GM18502 (cell line): ENCODE measurements around the gene RPS4Y2.

Experiments
- ATAC-seq: cut with Tn5 transposase; IDR thresholded peaks from one replicate; pipeline ENCODE4 v1.9.1; 2021; ENCODE audit warnings: mild to moderate bottlenecking; ENCODE audit not compliant: unreplicated experiment, poor library complexity

RPS4Y2 gene

DNA sequence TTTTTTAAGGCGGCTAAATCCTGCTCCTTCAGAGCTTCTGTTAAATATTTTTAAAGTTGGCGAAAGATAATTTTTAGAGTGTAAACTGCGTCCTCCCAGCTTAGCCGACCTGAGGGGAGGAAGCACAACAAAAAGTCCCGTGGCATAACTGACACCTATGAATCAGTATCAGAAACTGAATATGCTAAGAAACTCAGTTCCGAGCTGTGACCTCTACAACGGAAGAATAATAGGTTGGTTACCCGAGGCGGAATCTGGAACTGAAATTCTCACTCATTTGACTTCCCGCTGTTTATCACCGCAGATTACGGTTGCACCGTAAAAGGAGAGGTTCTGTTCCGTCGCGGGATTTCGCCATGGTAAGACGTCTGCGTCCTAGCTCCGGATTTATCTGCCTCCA, at the start of gene RPS4Y2:
Gene RPS4Y2 (plus strand): TSS at position 301 of the 400 bp plus-strand sequence. CDS start 56 bp downstream, at position 357.
- ATAC-seq, result no peak

GRCh38 chrY:20714391-20714790, 41.5 kb upstream of the RPS4Y2 start:
- no peak for ATAC-seq

DNA sequence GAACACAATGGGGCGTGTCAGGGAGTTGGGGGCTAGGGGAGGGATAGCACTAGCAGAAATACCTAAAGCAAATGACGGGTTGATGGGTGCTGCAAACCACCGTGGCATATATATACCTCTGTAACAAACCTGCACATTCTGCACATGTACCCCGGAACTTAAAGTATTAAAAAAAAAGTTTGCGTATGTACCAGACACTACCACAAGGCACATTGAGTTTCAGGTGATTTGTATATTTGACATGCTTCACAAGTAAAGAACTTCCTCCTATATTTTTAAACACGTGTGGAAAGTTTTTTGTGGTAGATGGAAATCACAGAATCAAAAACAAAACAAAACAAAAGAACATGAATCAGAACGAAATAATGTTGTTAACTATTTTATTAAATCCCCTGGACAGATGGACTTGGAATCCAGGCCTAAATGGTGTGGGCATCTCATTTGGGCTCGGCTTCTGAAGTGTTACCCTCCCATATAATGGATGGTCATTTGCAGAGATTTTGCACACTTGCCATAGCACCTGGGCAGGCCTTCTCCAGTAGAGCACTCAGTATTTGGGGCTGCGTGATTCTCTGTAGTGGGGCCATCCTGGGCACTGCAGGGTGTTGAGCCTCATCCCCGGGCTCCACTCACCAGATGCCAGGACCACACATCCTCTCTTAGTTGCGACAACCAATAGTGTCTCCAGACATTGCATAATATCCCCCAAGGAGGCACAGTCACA, 29.6 kb upstream of the RPS4Y2 start:
- ATAC-seq, result no peak

DNA sequence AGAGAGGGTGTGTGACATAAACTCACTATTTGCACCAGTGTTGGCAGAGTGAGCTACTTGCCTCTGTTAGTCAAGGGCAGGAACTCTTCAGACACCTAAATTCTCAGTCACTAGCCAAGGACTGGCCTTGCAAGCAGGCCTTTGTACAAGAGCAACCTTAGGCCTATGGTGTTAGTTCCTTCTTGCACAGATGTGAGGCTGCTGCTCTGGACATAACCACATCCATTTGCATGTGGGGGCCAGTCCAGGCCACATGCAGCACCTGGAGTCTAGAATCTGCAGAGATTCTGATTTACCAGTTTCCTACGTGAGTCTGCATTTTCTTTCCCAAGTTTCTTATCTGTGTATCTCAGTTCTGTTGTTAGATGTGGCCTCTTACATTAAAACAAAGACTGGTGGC, 20.7 kb upstream of the RPS4Y2 start:
- no peak for ATAC-seq

- no peak for ATAC-seq
Measured at GRCh38 chrY:20739806-20740205, 16.1 kb upstream of the RPS4Y2 start.

- no peak for ATAC-seq
Measured at GRCh38 chrY:20740609-20741008, 15.3 kb upstream of the RPS4Y2 start.

DNA sequence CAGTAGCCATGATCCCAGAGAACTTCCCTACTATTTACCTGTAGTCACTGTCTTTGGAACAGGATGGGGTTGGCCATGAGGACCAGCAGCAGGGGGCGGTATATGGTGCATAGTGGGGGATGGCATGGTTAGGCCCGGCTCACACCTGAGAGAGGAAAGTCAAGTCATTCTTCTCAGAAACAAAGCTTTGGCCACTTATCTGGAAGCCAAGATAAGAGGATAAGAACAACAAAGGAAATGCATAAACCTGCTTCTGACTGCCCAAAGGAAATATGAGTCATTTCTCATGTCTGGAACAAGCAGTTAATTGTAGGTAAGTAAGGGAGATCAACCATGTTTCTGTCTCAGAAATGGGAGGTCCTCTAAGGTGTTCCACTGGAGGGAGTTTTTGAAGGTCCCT, 10.8 kb upstream of the RPS4Y2 start:
- no peak for ATAC-seq

GRCh38 chrY:20746919-20747318, 9.0 kb upstream of the RPS4Y2 start:
- no peak for ATAC-seq

DNA sequence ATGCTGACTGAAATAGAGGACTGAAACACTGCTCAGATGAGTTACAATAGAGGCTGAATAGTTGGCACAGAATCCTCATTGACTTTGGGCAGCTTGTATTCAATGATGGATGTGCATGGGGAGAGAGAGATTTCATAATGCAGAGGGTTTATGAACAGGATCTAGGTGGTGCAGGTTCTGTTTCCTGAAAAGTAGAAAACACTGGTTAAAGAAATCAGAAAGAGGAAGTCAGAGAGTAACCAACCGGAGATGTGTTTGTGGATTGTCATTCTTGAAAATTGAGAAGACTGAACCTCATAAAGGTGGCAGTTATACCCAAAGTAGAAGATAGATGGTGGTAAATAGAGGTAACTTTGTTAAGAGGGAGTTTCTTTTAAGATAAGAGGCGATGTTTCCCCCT, 8.0 kb downstream of the RPS4Y2 start:
- no peak for ATAC-seq

GRCh38 chrY:20765117-20765516, 9.2 kb downstream of the RPS4Y2 start:
- ATAC-seq, result no peak

DNA sequence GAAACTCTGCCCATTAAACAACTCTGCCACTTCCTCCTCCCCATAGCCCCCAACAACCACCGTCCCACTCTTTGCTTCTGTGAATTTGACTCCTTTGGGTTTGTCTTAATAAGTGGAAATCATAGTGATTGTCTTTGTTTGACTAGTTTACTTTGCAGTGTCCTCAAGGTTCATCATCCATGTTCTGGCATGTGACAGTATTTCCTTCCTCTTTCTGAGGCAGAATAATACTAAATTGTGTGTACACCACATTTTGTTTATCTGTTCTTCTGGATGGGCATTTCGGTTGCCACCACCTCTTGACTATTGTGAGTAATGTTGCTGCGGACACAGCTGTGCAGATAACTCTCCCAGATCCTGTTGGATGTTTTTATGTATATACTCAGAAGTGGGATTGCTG, 14.8 kb downstream of the RPS4Y2 start:
- ATAC-seq, result no peak

- ATAC-seq, result no peak
Measured at GRCh38 chrY:20776104-20776503, 20.2 kb downstream of the RPS4Y2 start.

GRCh38 chrY:20780104-20780654, 24.3 kb downstream of the RPS4Y2 start:
- ATAC-seq, result no peak

- ATAC-seq, result no peak
Measured at GRCh38 chrY:20780776-20781175, 24.9 kb downstream of the RPS4Y2 start.

GRCh38 chrY:20781408-20781807, 25.5 kb downstream of the RPS4Y2 start:
- no peak for ATAC-seq

GRCh38 chrY:20784965-20785364, 29.1 kb downstream of the RPS4Y2 start:
- ATAC-seq, result no peak

DNA sequence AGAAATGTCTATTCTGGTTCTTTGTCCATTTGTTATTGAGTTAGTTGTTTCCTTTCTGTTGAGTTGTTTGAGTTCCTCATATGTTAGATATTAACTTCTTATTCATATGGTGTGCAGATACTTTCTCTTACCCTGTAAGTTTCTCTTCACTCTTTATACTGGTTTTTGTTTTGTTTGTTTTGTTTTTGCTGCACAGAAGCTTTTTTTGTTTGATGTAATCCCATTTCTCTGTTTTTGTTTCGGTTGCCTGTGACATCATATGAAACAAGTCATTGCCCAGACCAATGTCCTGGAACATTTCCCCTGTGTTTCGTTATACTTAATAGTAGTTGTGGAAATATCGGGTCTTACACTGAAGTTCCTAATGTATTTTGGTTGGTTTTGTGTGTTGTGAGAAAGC, 31.2 kb downstream of the RPS4Y2 start:
- no peak for ATAC-seq

- ATAC-seq, result no peak
Measured at GRCh38 chrY:20798351-20799049, 42.6 kb downstream of the RPS4Y2 start.

- no peak for ATAC-seq
Measured at GRCh38 chrY:20802659-20803058, 46.8 kb downstream of the RPS4Y2 start.

- no peak for ATAC-seq
Measured at GRCh38 chrY:20806243-20806642, 50.3 kb downstream of the RPS4Y2 start.

DNA sequence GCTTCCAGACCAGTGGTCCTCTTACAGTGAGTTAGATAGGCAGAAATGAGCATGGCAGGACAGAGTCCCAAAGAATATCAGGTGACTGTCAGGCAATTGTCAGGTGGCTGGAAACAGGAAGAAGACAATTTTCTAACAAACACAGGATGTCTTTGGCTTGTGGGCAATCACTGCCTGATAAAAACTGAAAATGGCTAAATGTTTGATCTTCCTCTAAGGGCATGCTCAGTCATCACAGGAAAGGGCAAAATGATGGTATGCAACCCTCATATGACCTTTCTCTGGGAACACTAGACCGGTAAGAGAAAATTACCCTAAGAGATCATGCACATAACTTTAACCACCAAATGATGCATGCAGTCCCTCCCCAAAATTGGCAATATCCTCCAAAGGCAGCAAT, 57.6 kb downstream of the RPS4Y2 start:
- no peak for ATAC-seq

DNA sequence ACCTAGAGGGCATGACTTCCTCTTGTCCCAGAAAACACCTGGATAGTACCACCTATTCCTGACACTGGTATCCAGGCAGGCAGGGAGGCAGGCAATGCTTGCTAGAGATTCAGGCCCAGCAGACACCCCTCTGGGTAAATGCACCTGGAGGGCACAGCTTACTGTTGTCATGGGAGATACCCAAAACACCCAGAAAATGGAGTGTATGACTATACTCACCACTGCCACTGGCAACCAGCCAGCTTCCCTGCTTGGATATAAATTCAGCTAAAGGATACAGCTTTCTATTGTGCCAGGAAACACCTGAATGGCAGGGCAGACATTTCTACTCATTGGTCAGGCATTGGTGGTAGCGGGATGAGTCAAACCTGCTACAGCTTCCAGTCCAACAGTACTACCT, 58.9 kb downstream of the RPS4Y2 start:
- ATAC-seq, result no peak
